Stomach smooth muscle (tissue), 2 donors: ENCODE data around the gene NACC2.
"Not testable (repeated sequence)": the region's sequence is repeated elsewhere in the genome, so short reads cannot be mapped to it uniquely, and the experiment has no call there.

Source experiments
- H3K27ac ChIP-seq: one replicate; pipeline ENCODE4 v1.7.0; 2013; ENCODE audit warnings: mild to moderate bottlenecking, low read length, inconsistent platforms
- H3K27me3 ChIP-seq, 2 donors: one replicate each; pipeline ENCODE4 v1.7.0; 2013; ENCODE audit warnings: low read length in 2 of 2; ENCODE audit not compliant: insufficient read depth in 2 of 2, control insufficient read depth in 1 of 2
- H3K36me3 ChIP-seq, 2 donors: one replicate each; pipeline ENCODE4 v1.7.0; 2013; ENCODE audit warnings: low read length in 2 of 2; ENCODE audit not compliant: control insufficient read depth in 2 of 2, insufficient read depth in 2 of 2
- H3K4me1 ChIP-seq: one replicate; pipeline ENCODE4 v1.7.0; 2013; ENCODE audit warnings: low read length; ENCODE audit not compliant: control insufficient read depth, insufficient read depth
- H3K4me3 ChIP-seq, 2 donors: one replicate each; pipeline ENCODE4 v1.7.0; 2013; ENCODE audit warnings: low read length in 2 of 2
- H3K9ac ChIP-seq, 2 donors: one replicate each; pipeline ENCODE4 v1.7.0; 2013; ENCODE audit warnings: low read length in 2 of 2, mild to moderate bottlenecking in 1 of 2
- H3K9me3 ChIP-seq, 2 donors: one replicate each; pipeline ENCODE4 v1.7.0; 2013; ENCODE audit warnings: low read length in 2 of 2; ENCODE audit not compliant: control insufficient read depth in 2 of 2
- donor health status: healthy.
- donor health status: Pancreatic carcinoma.

Gene NACC2

DNA sequence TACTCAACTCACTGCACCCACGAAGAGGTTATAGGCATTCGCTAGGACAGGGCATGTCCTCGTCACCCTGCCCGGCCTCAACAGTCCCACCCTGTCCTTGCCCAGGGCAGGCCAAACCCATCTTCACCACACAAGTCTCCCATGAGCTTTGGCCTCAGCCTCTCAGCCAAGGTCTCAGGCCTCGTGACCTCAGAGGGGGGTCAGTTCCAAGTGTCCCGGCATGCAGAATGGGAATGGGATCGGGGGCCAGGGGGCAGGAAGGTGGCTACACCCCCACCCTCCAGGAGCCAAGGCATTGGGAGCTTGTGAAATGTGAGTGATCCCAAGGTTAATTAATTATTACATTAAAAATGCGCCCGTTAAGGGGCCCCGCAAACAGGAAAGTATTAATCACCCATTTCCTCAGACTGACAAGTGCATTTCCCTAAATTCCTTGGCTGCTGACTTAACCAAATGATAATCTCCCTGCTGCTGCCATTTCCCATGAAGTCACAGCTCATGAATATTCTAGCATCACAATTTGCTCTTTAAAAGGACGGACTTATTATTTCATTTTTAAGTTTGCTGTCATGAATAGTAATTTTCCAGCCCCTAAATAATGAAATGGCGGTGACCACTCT lies 125.9 kb downstream of the NACC2 start:
- Histone ChIP-seq H3K9ac (no peak overlapping the region), H3K36me3 (no peaks in the 10 kb centered on the region), H3K27ac (no peak overlapping the region), H3K9me3 (no peaks in the 10 kb centered on the region), H3K4me1 (peaks cover 18% of the 10 kb centered on the region), H3K4me3 (no peak overlapping the region), H3K27me3 (peaks cover 0 to 3% of the 10 kb centered on the region in 2 donors)

GRCh38 chr9:135968601-135969000 lies 126.5 kb downstream of the NACC2 start:
- Histone ChIP-seq H3K9me3 (no peaks in the 10 kb centered on the region), H3K36me3 (no peaks in the 10 kb centered on the region), H3K4me3 (no peak overlapping the region), H3K27me3 (peaks cover 0 to 3% of the 10 kb centered on the region in 2 donors), H3K4me1 (peaks cover 18% of the 10 kb centered on the region), H3K27ac (no peak overlapping the region), H3K9ac (no peak overlapping the region)

- Histone ChIP-seq H3K4me1 (peaks cover 18% of the 10 kb centered on the region), H3K9me3 (no peaks in the 10 kb centered on the region), H3K27ac (no peak overlapping the region), H3K4me3 (no peak overlapping the region), H3K27me3 (no peaks in the 10 kb centered on the region), H3K9ac (no peak overlapping the region), H3K36me3 (no peaks in the 10 kb centered on the region)
Measured at GRCh38 chr9:135968083-135968476, 127.0 kb downstream of the NACC2 start.

- peaks cover 18% of the 10 kb centered on the region for H3K4me1 ChIP-seq
- H3K4me3 ChIP-seq, H3K36me3 ChIP-seq, H3K27ac ChIP-seq, H3K27me3 ChIP-seq, H3K9ac ChIP-seq, H3K9me3 ChIP-seq: not testable (repeated sequence)
Measured at GRCh38 chr9:135966916-135967260, 128.2 kb downstream of the NACC2 start.

GRCh38 chr9:135965124-135965756 lies 129.8 kb downstream of the NACC2 start:
- Histone ChIP-seq H3K9me3 (no peaks in the 10 kb centered on the region), H3K4me1 (peaks cover 24% of the 10 kb centered on the region), H3K9ac (no peak overlapping the region), H3K4me3 (no peak overlapping the region), H3K27me3 (no peaks in the 10 kb centered on the region), H3K36me3 (no peaks in the 10 kb centered on the region), H3K27ac (no peak overlapping the region)

DNA sequence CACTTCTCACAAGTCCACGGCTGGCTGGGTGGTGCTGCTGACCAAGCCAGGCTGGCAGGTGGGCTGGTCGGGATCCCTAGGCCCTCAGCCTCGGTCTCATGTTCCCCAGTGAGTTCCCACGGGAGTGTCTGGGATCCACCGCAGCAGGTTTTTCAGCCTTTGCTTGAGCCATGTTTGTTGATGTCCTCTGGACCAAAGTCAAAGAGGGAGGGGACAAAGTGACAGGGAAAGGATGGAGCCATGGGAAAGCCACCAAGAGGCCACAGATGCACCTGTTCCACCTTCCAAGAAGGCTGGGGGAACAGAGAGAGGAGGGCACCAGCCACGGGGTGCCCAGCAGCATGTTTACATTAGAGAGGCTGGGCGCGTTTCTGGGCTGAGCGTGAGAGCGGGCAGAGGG lies 131.2 kb downstream of the NACC2 start:
- Histone ChIP-seq H3K4me1 (peaks cover 30% of the 10 kb centered on the region), H3K9ac (no peak overlapping the region), H3K4me3 (no peak overlapping the region), H3K9me3 (no peaks in the 10 kb centered on the region), H3K27ac (no peak overlapping the region), H3K36me3 (no peaks in the 10 kb centered on the region), H3K27me3 (no peaks in the 10 kb centered on the region)

- Histone ChIP-seq H3K4me1 (peaks cover 30% of the 10 kb centered on the region), H3K9ac (no peak overlapping the region), H3K4me3 (no peak overlapping the region), H3K9me3 (no peaks in the 10 kb centered on the region), H3K36me3 (peaks cover 0 to 2% of the 10 kb centered on the region in 2 donors), H3K27ac (no peak overlapping the region), H3K27me3 (no peaks in the 10 kb centered on the region)
Measured at GRCh38 chr9:135963338-135963737, 131.8 kb downstream of the NACC2 start.

GRCh38 chr9:135962696-135963307 lies 132.3 kb downstream of the NACC2 start:
- H3K4me3 ChIP-seq, result no peak overlapping the region
- no peak overlapping the region for H3K27ac ChIP-seq
- H3K9ac ChIP-seq, result no peak overlapping the region
- no peaks in the 10 kb centered on the region for H3K9me3 ChIP-seq
- no peaks in the 10 kb centered on the region for H3K27me3 ChIP-seq
- peaks cover 25% of the 10 kb centered on the region for H3K4me1 ChIP-seq
- H3K36me3 ChIP-seq, result peaks cover 0 to 2% of the 10 kb centered on the region in 2 donors

GRCh38 chr9:135961811-135962695 lies 133.0 kb downstream of the NACC2 start:
- Histone ChIP-seq H3K36me3 (peaks cover 0 to 2% of the 10 kb centered on the region in 2 donors), H3K9ac (no peak overlapping the region), H3K27me3 (no peaks in the 10 kb centered on the region), H3K4me1 (peaks cover 19% of the 10 kb centered on the region), H3K4me3 (no peak overlapping the region), H3K9me3 (no peaks in the 10 kb centered on the region), H3K27ac (no peak overlapping the region)

DNA sequence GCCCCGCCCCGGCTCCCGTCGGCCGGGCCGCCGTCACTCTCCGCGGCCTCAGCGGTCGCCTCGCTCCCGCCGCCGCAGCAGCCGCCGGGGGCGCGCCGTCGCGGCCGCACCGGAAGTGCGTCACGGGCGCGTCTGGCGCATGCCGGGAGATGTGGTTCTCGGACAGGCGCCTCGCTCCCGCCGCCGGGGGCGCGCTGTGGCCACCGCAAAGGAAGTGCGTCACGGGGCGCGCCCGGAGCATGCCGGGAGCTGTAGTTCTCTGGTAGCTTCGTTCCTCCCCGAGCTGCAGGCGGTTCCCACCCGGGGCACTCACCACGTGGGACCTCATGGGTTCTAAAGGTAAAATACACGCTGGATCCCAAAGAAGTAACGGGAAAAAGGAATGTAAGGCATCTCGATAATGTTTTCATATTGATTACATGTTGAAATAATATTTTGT lies 133.8 kb downstream of the NACC2 start, which contains the start of gene UBAC1:
UBAC1 (minus strand) TSS at position 97 of the 439 bp plus-strand sequence. CDS start 211 bp downstream, outside the sequence.
- Histone ChIP-seq H3K4me3 (peak within 1 kb of the TSS; percentile 54 to 84), H3K27ac (peak within 1 kb of the TSS; percentile 67)

More for the DNA sequence above, 133.8 kb downstream of the NACC2 start, which contains the start of gene UBAC1:
- Histone ChIP-seq H3K4me1 (peaks cover 21% of the 10 kb centered on the region), H3K9me3 (no peaks in the 10 kb centered on the region), H3K36me3 (peaks cover 0 to 2% of the 10 kb centered on the region in 2 donors), H3K9ac (peak within 1 kb of the TSS; percentile 64 to 84), H3K27me3 (no peaks in the 10 kb centered on the region)
